Measurements from ENCODE around the gene LRRC32.
"Not testable (repeated sequence)": the region's sequence is repeated elsewhere in the genome, so short reads cannot be mapped to it uniquely, and the experiment has no call there.

LRRC32 gene

GRCh38 chr11:76644591-76644990, 26.0 kb downstream of the LRRC32 start:
- DNase-seq = no peak

- not testable (repeated sequence) for DNase-seq
Measured at GRCh38 chr11:76643711-76644110, 26.8 kb downstream of the LRRC32 start.

GRCh38 chr11:76642341-76642740, 28.2 kb downstream of the LRRC32 start:
- no peak for DNase-seq

- no peak for DNase-seq
Measured at GRCh38 chr11:76641905-76642304, 28.6 kb downstream of the LRRC32 start.

GRCh38 chr11:76640501-76640900, 30.0 kb downstream of the LRRC32 start:
- no peak for DNase-seq

GRCh38 chr11:76639621-76640020, 30.9 kb downstream of the LRRC32 start:
- DNase-seq = no peak

GRCh38 chr11:76638270-76639197, 32.0 kb downstream of the LRRC32 start:
- DNase-seq = no peak

DNA sequence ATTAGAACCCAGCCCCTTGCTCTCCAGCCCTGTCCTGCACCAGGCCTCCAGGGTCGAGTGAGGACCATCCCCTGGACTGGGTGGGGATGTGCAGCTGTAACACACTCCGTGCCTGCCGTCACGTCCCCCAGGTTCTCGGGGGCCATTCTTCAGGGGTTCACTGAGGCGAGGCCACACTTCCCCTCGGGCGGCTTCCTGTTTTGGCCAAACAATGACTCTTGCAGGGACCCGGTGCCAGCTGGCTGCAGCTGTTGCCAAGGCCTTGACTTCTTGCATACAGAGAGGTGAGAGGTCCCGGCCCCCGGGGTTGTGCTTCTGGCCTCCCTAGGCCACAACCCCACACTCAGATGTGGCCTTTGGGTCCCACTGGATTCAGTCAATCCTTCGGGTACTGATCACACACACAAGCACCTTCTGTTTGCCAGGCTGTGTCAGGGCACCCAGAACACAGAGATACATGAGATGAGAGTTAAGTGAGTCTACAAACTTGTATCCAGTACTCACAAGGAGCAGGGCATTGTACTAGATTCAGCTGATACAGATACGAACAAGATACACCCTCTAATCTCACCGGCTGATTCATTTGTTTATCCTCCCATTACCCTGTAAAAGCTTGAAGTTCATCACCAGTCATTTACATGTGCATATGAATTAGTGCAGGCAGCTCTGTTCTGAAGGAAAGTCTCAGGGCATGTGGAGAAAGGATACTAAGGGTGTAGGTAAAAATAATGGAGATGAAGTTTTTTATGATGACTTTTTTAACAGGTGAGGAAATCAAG, 32.9 kb downstream of the LRRC32 start:
- no peak for DNase-seq

DNA sequence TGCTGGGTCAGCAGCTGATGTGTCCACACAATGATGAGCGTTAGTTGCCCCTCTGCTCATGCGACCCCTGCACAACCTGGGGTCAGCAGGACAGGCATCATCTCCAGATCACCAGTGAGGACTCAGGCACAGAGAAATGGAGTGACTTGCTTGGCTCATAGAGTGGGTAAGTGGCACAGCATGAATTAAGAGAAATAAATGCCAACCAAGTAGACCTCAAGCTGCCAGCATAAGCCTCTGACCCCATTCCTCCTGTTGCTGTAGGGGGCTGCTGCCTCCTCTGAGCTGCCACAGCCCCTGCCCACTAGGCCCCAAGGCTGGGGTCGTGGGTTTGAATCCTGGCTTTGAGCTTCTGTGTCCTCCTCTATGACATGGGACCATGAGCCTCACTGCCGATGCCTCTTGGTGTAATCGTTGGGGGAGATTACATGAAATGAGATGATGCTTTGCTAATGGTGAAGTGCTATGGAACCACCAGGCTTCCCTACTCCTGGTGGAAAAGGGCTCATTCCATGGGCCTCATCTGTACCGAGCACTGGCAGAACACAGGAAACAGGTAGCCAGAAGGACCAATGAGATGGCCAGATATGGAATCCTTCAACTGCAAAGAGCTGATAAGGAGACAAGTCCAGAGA, 33.6 kb downstream of the LRRC32 start:
- no peak for DNase-seq

- no peak for DNase-seq
Measured at GRCh38 chr11:76635991-76636738, 34.4 kb downstream of the LRRC32 start.

- DNase-seq = no peak
Measured at GRCh38 chr11:76634886-76635285, 35.7 kb downstream of the LRRC32 start.

GRCh38 chr11:76632492-76632891, 38.1 kb downstream of the LRRC32 start:
- DNase-seq = no peak

DNA sequence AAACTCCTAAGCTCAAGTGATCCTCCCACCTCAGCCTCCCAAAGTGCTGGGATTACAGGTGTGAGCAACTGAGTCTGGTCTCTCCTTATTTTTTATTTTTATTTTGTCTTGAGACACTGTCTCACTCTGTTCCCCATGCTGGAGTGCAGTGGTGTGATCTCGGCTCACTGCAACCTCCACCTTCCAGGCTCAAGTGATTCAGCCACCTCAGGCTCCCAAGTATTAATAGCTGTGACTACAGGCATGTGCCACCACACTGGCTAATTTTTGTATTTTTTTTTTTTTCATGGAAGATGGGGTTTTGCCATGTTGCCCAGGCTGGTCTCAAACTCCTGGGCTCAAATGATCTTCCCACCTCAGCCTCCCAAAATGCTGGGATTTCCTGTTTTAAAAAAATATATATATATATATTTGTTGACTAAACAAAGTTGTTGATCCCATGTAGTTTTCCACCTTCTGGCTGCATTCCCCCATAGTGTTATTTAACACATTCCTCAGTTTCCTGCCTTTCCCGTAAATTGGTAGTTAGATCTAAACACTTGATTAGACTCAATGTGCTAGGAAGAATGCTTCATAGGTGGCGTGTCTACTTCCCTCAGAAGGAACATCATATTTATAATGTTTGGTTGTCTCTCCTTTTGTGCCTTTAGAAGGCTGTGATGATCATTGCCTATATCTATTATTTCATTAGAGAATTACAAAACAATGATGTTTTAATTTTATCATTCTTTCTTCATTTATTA, 38.8 kb downstream of the LRRC32 start:
- no peak for DNase-seq

DNA sequence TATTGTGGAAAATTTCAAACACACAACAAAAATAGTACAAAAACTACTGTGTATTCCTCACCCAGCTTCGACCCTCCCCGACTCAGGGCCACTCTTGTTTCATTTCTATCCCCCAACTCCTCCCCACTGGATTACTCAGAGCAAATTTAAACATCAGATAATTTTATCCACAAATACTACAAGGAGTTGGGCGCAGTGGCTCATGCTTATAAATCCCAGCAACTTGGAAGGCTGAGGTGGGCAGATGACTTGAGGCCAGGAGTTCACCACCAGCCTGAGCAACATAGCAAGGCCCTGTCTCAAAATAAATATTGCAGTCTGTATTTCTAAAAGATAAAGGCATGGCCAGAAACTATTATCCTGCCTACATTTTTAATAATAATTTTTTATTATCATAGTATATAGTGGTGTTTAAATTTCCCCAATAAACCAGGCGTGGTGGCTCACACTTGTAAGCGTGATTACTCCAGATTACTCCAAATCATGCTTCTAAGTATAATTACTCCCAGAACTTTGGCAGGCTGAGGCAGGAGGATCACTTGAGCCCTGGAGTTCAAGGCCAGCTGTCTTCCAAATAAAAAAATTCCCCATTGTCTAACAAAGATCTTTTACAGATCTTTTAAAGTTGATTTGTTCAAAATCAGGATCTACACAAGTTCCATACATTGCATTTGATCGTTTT, 39.8 kb downstream of the LRRC32 start:
- no peak for DNase-seq

- DNase-seq = no peak
Measured at GRCh38 chr11:76629853-76630599, 40.5 kb downstream of the LRRC32 start.

GRCh38 chr11:76629116-76629852, 41.3 kb downstream of the LRRC32 start:
- DNase-seq = no peak

DNA sequence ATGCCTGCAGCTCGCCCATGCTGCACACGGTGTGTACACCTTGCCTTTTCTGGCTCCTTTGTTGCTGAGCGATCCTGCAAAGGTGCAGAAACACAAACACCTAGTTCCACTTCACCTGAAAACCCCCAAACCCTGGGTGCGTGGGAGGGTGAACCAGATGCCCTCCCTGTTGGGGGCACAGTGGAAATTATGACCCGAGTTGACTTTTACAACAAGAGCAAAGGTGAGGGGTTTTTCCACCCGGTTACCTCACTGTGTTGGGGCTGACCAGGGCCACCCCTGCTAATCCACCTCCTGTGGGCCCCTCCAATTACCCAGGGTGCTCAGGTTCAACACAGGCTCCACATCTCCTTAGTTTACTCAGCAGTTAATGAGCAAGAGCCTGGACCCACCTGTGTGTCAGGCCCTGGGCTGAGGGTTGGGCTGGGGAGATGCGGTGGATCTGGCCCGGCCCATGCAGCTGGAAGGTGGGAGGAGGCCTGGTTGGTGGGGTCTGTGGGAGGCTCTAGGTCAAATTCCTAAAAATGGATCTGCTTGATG, 42.1 kb downstream of the LRRC32 start:
- no peak for DNase-seq

GRCh38 chr11:76627606-76628005, 42.9 kb downstream of the LRRC32 start:
- no peak for DNase-seq

- no peak for DNase-seq
Measured at GRCh38 chr11:76626921-76627401, 43.6 kb downstream of the LRRC32 start.

Data from NCI-H1436 treated with DMSO at 0.1 percent for 48 hours (cell line).